Amniotic epithelial cell (primary cell): Measurements from ENCODE around the gene KSR1.

Source experiments
- DNase-seq: peaks from one replicate; pipeline ENCODE4 v3.0.0-alpha.2; 2010; ENCODE audit warnings: low read depth

The KSR1 gene

GRCh38 chr17:27514595-27515413, 58.6 kb downstream of the KSR1 start:
- DNase-seq: no peak

- DNase-seq: no peak
These were observed 61.8 kb downstream of the KSR1 start for GRCh38 chr17:27518048-27518447.

- DNase-seq: no peak
These were observed 62.6 kb downstream of the KSR1 start for GRCh38 chr17:27518545-27519521.

- no peak for DNase-seq
These were observed 63.3 kb downstream of the KSR1 start for GRCh38 chr17:27519550-27519949.

GRCh38 chr17:27520491-27521185, 64.4 kb downstream of the KSR1 start:
- no peak for DNase-seq

DNA sequence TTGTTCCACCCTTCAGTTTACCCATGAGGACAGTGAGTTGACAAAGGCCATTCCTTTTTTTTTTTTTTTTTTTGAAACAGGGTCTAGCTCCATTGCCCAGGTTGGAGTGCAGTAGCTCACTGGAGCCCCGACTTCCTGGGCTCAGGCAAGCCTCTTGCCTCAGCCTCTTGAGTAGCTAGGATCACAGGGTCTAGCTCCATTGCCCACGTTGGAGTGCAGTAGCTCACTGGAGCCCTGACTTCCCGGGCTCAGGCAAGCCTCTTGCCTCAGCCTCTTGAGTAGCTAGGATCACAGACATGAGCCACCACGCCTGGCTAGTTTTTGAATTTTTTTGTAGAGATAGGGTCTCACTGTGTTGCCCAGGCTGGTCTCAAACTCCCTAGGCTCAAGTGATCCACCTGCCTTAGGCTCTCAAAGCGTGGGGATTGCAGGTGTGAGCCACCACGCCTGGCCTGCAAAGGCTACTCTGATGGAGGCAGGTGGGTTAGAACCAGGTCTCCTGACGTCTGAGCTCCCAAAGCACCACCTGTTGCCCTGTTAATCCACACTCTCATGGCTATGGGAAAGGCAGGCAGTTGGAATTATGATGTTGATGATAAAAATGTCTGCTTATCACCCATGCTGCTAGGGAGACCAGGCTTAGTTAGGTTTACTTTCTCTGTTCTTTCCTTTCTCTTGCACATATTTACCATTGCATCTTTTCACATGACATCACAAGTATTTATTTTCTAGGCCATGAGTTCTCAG, 65.2 kb downstream of the KSR1 start:
- peak; percentile 74 for DNase-seq

- peak; percentile 70 for DNase-seq
These were observed 65.9 kb downstream of the KSR1 start for GRCh38 chr17:27522028-27522635.

DNA sequence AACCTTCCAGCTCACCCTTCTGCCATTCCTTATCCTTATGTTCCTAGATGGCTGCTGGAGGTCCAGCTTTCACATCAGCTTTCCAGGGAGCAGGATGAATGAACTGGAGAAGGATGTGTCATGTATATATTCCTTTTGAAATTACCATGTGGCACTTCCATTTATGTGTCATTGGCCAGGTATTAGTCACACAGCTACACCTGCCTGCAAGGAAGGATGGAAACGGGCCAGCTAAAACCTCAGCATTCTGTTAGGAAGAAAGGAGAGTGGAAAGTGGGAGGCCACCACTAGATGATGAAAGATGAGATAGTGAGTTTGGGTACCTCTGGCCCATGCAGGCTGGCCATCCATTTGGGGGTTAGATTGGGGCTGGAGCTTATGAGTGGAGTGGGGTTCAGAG, 67.5 kb downstream of the KSR1 start:
- DNase-seq: no peak

GRCh38 chr17:27524594-27524993, 68.3 kb downstream of the KSR1 start:
- no peak for DNase-seq

DNA sequence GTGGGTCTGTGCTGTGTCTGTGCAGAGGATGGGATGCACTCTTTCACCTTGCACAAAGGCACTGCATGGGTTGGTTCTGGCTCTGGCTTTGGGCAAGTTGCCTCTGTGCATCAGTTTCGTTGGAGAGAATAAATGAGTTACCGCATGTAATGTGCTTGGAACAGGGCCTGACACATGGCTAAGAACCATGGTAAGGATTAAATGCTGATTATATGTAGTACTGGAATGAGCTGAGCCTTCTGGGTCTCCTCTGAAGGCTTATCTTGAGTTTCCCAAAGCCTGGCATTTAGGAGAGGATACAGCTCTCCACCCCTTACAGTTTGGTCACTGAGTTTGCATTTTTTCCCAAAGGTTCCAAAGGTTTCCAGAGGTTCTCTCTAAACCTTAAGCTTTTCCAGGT, 69.1 kb downstream of the KSR1 start:
- DNase-seq: peak; percentile 36

DNA sequence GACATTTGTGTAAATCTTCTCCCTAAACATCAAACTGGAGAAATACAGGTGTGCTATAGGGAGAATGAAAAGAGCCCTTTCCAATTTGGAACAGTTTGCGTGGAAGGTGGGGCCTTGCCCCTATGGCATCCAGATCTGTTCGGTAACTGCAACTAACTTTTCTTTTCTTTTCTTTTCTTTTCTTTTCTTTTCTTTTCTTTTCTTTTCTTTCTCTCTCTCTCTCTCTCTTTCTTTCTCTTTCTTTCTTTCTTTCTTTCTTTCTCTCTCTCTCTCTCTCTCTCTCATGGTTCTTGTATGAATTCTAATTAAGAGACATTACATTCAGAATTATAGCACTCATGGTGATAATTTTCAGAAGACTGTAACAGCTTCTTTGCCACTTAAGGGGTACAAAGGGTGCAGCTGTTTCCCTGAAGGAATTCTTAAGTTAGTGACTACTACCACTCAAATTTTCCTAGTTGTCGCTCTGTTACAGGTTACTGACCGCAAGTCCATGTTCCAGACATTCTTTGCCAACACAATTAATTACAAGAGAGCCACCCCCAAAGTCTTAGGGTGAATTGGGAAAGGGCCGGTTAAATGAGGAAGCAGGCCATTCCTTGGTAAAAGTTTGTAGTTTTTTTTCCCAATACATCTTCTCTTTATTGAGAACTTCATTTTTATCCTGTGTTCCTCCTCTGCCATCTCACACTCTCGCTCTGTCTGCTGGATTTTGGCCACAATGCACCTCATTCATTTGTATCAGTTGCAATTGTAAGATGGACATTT, 69.8 kb downstream of the KSR1 start:
- DNase-seq: no peak

- peak; percentile 65 for DNase-seq
These were observed 70.4 kb downstream of the KSR1 start for GRCh38 chr17:27526604-27527002.

GRCh38 chr17:27529230-27529796, 73.1 kb downstream of the KSR1 start:
- DNase-seq: peak; percentile 90

DNA sequence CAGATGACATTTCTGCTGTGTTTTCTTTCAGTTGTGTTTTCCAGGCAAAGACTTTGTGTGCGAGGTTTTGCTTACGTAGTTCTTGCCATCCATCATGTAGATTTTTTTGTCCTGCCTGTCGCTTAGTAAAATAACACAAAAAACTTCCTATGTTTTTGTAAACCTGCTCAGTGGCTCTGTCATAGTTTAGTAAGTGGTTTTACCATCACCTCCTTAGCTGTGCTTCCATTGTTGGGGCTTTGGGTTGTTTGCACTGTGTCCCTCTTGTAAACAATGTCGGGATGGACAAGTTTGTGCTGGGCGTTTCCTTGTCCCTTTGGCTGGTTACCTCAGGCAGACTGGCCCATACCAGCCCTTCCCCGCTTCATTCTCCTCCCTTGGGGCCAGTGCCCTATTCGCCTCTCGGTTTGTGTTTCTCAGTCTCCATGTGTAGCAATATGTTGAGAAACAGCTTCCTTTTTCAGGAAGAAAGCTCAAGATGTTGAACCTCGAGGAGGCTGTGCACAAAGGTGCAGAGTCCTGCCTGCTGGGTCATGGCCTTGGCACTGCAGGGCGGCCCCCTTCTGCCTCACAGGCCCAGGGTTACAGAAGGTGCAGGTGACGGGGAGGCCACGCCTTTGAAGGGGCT, 74.6 kb downstream of the KSR1 start:
- peak; percentile 74 for DNase-seq

DNA sequence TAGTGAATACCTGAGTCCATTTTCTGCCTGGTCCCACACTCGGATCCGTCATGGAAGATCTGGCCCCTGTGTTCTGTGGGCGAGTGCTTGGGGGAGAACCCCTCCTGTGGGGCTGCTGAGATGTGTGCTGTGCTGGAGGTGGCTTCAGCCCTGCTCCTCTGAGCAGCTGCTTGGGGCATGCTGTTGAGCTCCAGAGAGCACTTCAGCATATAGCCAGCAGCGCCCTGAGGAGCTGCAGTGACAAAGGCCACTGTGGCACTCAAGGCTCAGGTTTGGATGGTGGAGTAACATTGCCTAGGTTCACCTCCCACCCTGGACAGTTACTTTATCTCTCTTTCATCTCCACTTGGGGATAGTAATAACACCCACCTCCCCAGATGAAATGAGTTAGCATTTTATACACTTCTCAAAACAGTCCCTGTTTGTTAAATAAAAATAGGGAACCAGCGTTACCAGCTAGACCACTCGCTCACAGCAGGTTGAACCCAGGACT, 75.3 kb downstream of the KSR1 start:
- DNase-seq: no peak

GRCh38 chr17:27532269-27533263, 76.3 kb downstream of the KSR1 start:
- DNase-seq: peak; percentile 98

GRCh38 chr17:27533874-27534815, 77.9 kb downstream of the KSR1 start:
- peak; percentile 94 for DNase-seq
